ENCODE data around the gene CIB4. TPM values are rescaled to one million over a fixed set of nuclear protein-coding genes. Genes with fewer than 3 reads are reported as not detected.

CIB4 gene
- total RNA-seq, 1 donor from 2014 or later, result not detected

GRCh38 chr2:26552641-26553374 is 88.4 kb downstream of the CIB4 start:
- DNase-seq (ENCODE audit: low read depth), result no peak

GRCh38 chr2:26550276-26551015 is 90.7 kb downstream of the CIB4 start:
- DNase-seq (ENCODE audit: low read depth), result no peak

- no peak for DNase-seq (ENCODE audit: low read depth)
Measured at GRCh38 chr2:26542676-26543505, 98.3 kb downstream of the CIB4 start.

GRCh38 chr2:26542194-26542455 is 99.0 kb downstream of the CIB4 start:
- no peak for DNase-seq (ENCODE audit: low read depth)

- DNase-seq (ENCODE audit: low read depth), result no peak
Measured at GRCh38 chr2:26541401-26542193, 99.6 kb downstream of the CIB4 start.

- no peak for DNase-seq (ENCODE audit: low read depth)
Measured at GRCh38 chr2:26540961-26541360, 100.2 kb downstream of the CIB4 start.

GRCh38 chr2:26540306-26540705 is 100.9 kb downstream of the CIB4 start:
- no peak for DNase-seq (ENCODE audit: low read depth)

- DNase-seq (ENCODE audit: low read depth), result no peak
Measured at GRCh38 chr2:26537826-26538475, 103.2 kb downstream of the CIB4 start.

GRCh38 chr2:26537069-26537825 is 103.9 kb downstream of the CIB4 start:
- no peak for DNase-seq (ENCODE audit: low read depth)

GRCh38 chr2:26536371-26537068 is 104.6 kb downstream of the CIB4 start:
- no peak for DNase-seq (ENCODE audit: low read depth)

- DNase-seq (ENCODE audit: low read depth), result no peak
Measured at GRCh38 chr2:26535663-26536275, 105.4 kb downstream of the CIB4 start.

- DNase-seq (ENCODE audit: low read depth), result no peak
Measured at GRCh38 chr2:26534865-26535662, 106.1 kb downstream of the CIB4 start.

GRCh38 chr2:26534098-26534864 is 106.9 kb downstream of the CIB4 start:
- no peak for DNase-seq (ENCODE audit: low read depth)

GRCh38 chr2:26533661-26534060 is 107.5 kb downstream of the CIB4 start:
- DNase-seq (ENCODE audit: low read depth), result no peak

GRCh38 chr2:26532301-26533250 is 108.6 kb downstream of the CIB4 start:
- no peak for DNase-seq (ENCODE audit: low read depth)
